Body of pancreas (tissue), 4 donors: ENCODE measurements around the gene PIKFYVE.

Experiments
- CTCF ChIP-seq, 7 experiments: fragments of 450-650 bp in 4 of 7; fragments of 200-600 bp in 3 of 7; sonication (generic) in 3 of 7; IDR thresholded peaks; one replicate each; pipeline ENCODE4 v1.5.1; 2016 to 2019; ENCODE audit warnings: antibody characterized with exemption in 7 of 7
- POLR2A ChIP-seq, 3 donors: fragments of 450-650 bp; IDR thresholded peaks; one replicate each; pipeline ENCODE4 v1.6.1; 2016; ENCODE audit warnings: antibody characterized with exemption in 3 of 3, mild to moderate bottlenecking in 2 of 3

DNA sequence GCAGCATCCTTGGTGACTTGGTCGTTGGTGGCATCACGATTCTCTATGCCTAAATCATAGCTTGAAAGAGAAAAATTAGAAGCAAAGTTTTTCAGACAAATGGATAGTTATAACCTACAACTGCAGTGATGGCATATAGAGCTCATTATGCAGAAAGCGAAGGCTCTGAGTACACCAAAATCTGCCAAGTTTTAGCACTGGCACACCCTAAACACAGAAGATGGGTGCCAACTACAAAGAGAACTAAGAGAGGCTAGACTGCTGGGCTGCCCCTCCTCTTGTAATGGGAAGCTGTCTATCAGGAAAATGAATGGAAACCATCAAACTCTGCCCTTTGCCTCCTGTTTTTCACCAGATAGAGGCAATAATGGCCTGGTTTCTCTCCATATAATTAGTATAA lies 17.5 kb upstream of the PIKFYVE start:
- TF ChIP-seq CTCF (IDR thresholded peaks at IDR 0.05) (no peak), POLR2A (IDR thresholded peaks at IDR 0.05) (no peak)
